ENCODE measurements around the gene ARHGEF28.

ARHGEF28 gene

GRCh38 chr5:73748510-73749400, 122.8 kb downstream of the ARHGEF28 start:
- no peak for DNase-seq

- DNase-seq, result no peak
These were observed 123.7 kb downstream of the ARHGEF28 start for GRCh38 chr5:73749485-73750270.

GRCh38 chr5:73751254-73751914, 125.4 kb downstream of the ARHGEF28 start:
- no peak for DNase-seq

GRCh38 chr5:73754254-73754653, 128.3 kb downstream of the ARHGEF28 start:
- DNase-seq, result no peak

GRCh38 chr5:73757416-73757815, 131.4 kb downstream of the ARHGEF28 start:
- DNase-seq, result no peak

- no peak for DNase-seq
These were observed 133.8 kb downstream of the ARHGEF28 start for GRCh38 chr5:73759771-73760170.

- DNase-seq, result no peak
These were observed 137.5 kb downstream of the ARHGEF28 start for GRCh38 chr5:73763300-73764032.

GRCh38 chr5:73764586-73764985, 138.6 kb downstream of the ARHGEF28 start:
- no peak for DNase-seq

- no peak for DNase-seq
These were observed 139.0 kb downstream of the ARHGEF28 start for GRCh38 chr5:73764996-73765395.

- no peak for DNase-seq
These were observed 140.9 kb downstream of the ARHGEF28 start for GRCh38 chr5:73766902-73767301.

GRCh38 chr5:73770172-73771025, 144.4 kb downstream of the ARHGEF28 start:
- no peak for DNase-seq

GRCh38 chr5:73774924-73775323, 148.9 kb downstream of the ARHGEF28 start:
- DNase-seq, result no peak

GRCh38 chr5:73776405-73776804, 150.4 kb downstream of the ARHGEF28 start:
- no peak for DNase-seq

GRCh38 chr5:73777192-73777591, 151.2 kb downstream of the ARHGEF28 start:
- DNase-seq, result no peak

- no peak for DNase-seq
These were observed 154.5 kb downstream of the ARHGEF28 start for GRCh38 chr5:73780302-73781080.

- no peak for DNase-seq
These were observed 155.2 kb downstream of the ARHGEF28 start for GRCh38 chr5:73781107-73781768.

- no peak for DNase-seq
These were observed 157.8 kb downstream of the ARHGEF28 start for GRCh38 chr5:73783828-73784227.

GRCh38 chr5:73786043-73786831, 160.2 kb downstream of the ARHGEF28 start:
- DNase-seq, result no peak

- no peak for DNase-seq
These were observed 163.9 kb downstream of the ARHGEF28 start for GRCh38 chr5:73789851-73790281.

All from effector CD4-positive, alpha-beta T cell (primary cell).